KOPT-K1 (cell line): ENCODE results near the gene POLA2.
"Not testable (repeated sequence)": the region's sequence is repeated elsewhere in the genome, so short reads cannot be mapped to it uniquely, and the experiment has no call there.

Experiments
- H3K27ac ChIP-seq: fragments of 200-600 bp; sonication (generic); 2 replicates; pipeline ENCODE4 v1.5.1; 2016; ENCODE audit warnings: antibody characterized with exemption, mild to moderate bottlenecking, low read depth, low read length; ENCODE audit not compliant: poor library complexity, severe bottlenecking
- H3K36me3 ChIP-seq: fragments of 200-600 bp; sonication (generic); 2 replicates; pipeline ENCODE4 v1.5.1; 2017; ENCODE audit warnings: antibody characterized with exemption, mild to moderate bottlenecking, low read length, moderate library complexity; ENCODE audit not compliant: insufficient read depth
- H3K9me3 ChIP-seq: fragments of 200-600 bp; sonication (generic); 2 replicates; pipeline ENCODE4 v1.5.1; 2017; ENCODE audit warnings: antibody characterized with exemption, low read length, mild to moderate bottlenecking; ENCODE audit not compliant: insufficient read depth, poor library complexity, severe bottlenecking

Gene POLA2

GRCh38 chr11:65225279-65226102 is 36.3 kb upstream of the POLA2 start:
- H3K36me3 ChIP-seq = no peaks in the 10 kb centered on the region
- H3K9me3 ChIP-seq = no peaks in the 10 kb centered on the region
- no peak overlapping the region for H3K27ac ChIP-seq

- Histone ChIP-seq H3K27ac (no peak overlapping the region), H3K9me3 (no peaks in the 10 kb centered on the region)
Measured at GRCh38 chr11:65226103-65226442, 35.7 kb upstream of the POLA2 start.

GRCh38 chr11:65227879-65228278 is 33.9 kb upstream of the POLA2 start:
- Histone ChIP-seq H3K9me3 (no peaks in the 10 kb centered on the region), H3K36me3 (no peaks in the 10 kb centered on the region), H3K27ac (no peak overlapping the region)

More at GRCh38 chr11:65226103-65226442, 35.7 kb upstream of the POLA2 start:
- H3K36me3 ChIP-seq = no peaks in the 10 kb centered on the region

GRCh38 chr11:65236194-65237059 is 25.3 kb upstream of the POLA2 start:
- H3K9me3 ChIP-seq = no peaks in the 10 kb centered on the region
- H3K27ac ChIP-seq = no peak overlapping the region

GRCh38 chr11:65238302-65238701 is 23.5 kb upstream of the POLA2 start:
- not testable (repeated sequence) for H3K36me3 ChIP-seq, H3K27ac ChIP-seq
- H3K9me3 ChIP-seq = peaks cover 11% of the 10 kb centered on the region

More at GRCh38 chr11:65236194-65237059, 25.3 kb upstream of the POLA2 start:
- no peaks in the 10 kb centered on the region for H3K36me3 ChIP-seq

GRCh38 chr11:65241134-65241533 is 20.6 kb upstream of the POLA2 start:
- Histone ChIP-seq H3K9me3 (peaks cover 11% of the 10 kb centered on the region), H3K27ac (no peak overlapping the region), H3K36me3 (no peaks in the 10 kb centered on the region)

GRCh38 chr11:65241692-65242091 is 20.1 kb upstream of the POLA2 start:
- no peaks in the 10 kb centered on the region for H3K36me3 ChIP-seq
- H3K27ac ChIP-seq = no peak overlapping the region
- H3K9me3 ChIP-seq = peaks cover 11% of the 10 kb centered on the region

- Histone ChIP-seq H3K36me3 (no peaks in the 10 kb centered on the region), H3K27ac (no peak overlapping the region), H3K9me3 (peaks cover 11% of the 10 kb centered on the region)
Measured at GRCh38 chr11:65242389-65242788, 19.4 kb upstream of the POLA2 start.

- Histone ChIP-seq H3K36me3 (no peaks in the 10 kb centered on the region), H3K27ac (no peak overlapping the region), H3K9me3 (peaks cover 11% of the 10 kb centered on the region)
Measured at GRCh38 chr11:65243797-65244196, 18.0 kb upstream of the POLA2 start.

- not testable (repeated sequence) for H3K36me3 ChIP-seq, H3K27ac ChIP-seq
- H3K9me3 ChIP-seq = peaks cover 11% of the 10 kb centered on the region
Measured at GRCh38 chr11:65245046-65245445, 16.7 kb upstream of the POLA2 start.

GRCh38 chr11:65246506-65246905 is 15.3 kb upstream of the POLA2 start:
- no peak overlapping the region for H3K27ac ChIP-seq
- peaks cover 10% of the 10 kb centered on the region for H3K9me3 ChIP-seq
- no peaks in the 10 kb centered on the region for H3K36me3 ChIP-seq

- H3K27ac ChIP-seq, H3K9me3 ChIP-seq, H3K36me3 ChIP-seq: not testable (repeated sequence)
Measured at GRCh38 chr11:65248184-65248710, 13.5 kb upstream of the POLA2 start.

- Histone ChIP-seq H3K36me3 (no peaks in the 10 kb centered on the region), H3K27ac (no peak overlapping the region), H3K9me3 (no peaks in the 10 kb centered on the region)
Measured at GRCh38 chr11:65251476-65251875, 10.3 kb upstream of the POLA2 start.

- Histone ChIP-seq H3K27ac (no peak overlapping the region), H3K9me3 (no peaks in the 10 kb centered on the region), H3K36me3 (no peaks in the 10 kb centered on the region)
Measured at GRCh38 chr11:65254724-65255123, 7.0 kb upstream of the POLA2 start.

- no peaks in the 10 kb centered on the region for H3K9me3 ChIP-seq
- H3K27ac ChIP-seq = no peak overlapping the region
- H3K36me3 ChIP-seq = no peaks in the 10 kb centered on the region
Measured at GRCh38 chr11:65258988-65259387, 2.8 kb upstream of the POLA2 start.
